Fibroblast of lung (primary cell): ENCODE data around the gene KDM3A. TPM values are rescaled to one million over a fixed set of nuclear protein-coding genes. Genes with fewer than 3 reads are reported as not detected.

ENCODE experiments used
- DNase-seq, 2 donors: peaks; one replicate each; pipeline versions ENCODE4 v3.0.0 to v3.0.0-alpha.2; 2010; ENCODE audit warnings: low read depth in 2 of 2
- H2AFZ ChIP-seq: 2 replicates; pipeline ENCODE4 v1.5.1; 2012; ENCODE audit warnings: low read length, control low read depth, inconsistent platforms
- H3K27ac ChIP-seq: 2 replicates; pipeline ENCODE4 v1.5.1; 2011; ENCODE audit warnings: low read length, control low read depth; ENCODE audit not compliant: insufficient read depth
- H3K27me3 ChIP-seq: 2 replicates; pipeline ENCODE4 v1.5.1; 2011; ENCODE audit warnings: mild to moderate bottlenecking, low read length; ENCODE audit not compliant: control insufficient read depth, insufficient read depth
- H3K36me3 ChIP-seq: 2 replicates; pipeline ENCODE4 v1.5.1; 2011; ENCODE audit warnings: low read length; ENCODE audit not compliant: control insufficient read depth, insufficient read depth
- H3K4me1 ChIP-seq: 2 replicates; pipeline ENCODE4 v1.5.1; 2011; ENCODE audit warnings: low read length; ENCODE audit not compliant: control insufficient read depth, insufficient read depth; ENCODE audit errors: extremely low read depth
- H3K4me2 ChIP-seq: 2 replicates; pipeline ENCODE4 v1.5.1; 2011; ENCODE audit warnings: low read length, control low read depth; ENCODE audit not compliant: insufficient read depth; ENCODE audit errors: extremely low read depth
- H3K4me3 ChIP-seq, 4 experiments: fragments of 200-600 bp in 1 of 4; sonication (generic) in 1 of 4; replicated peaks in 1 of 4; 2 replicates each; pipeline ENCODE4 v1.5.1; 2011 to 2016; ENCODE audit warnings: low read length in 4 of 4, low read depth in 3 of 4, mild to moderate bottlenecking in 3 of 4, control low read depth in 2 of 4, inconsistent platforms in 1 of 4, mixed read lengths in 1 of 4; ENCODE audit not compliant: insufficient read depth in 1 of 4; ENCODE audit errors: control extremely low read depth in 1 of 4
- H3K79me2 ChIP-seq: 2 replicates; pipeline ENCODE4 v1.5.1; 2012; ENCODE audit warnings: mild to moderate bottlenecking, low read length, inconsistent platforms; ENCODE audit not compliant: control insufficient read depth, insufficient read depth
- H3K9ac ChIP-seq: 2 replicates; pipeline ENCODE4 v1.5.1; 2011; ENCODE audit warnings: mild to moderate bottlenecking, low read length, control low read depth; ENCODE audit not compliant: insufficient read depth
- H3K9me3 ChIP-seq: 2 replicates; pipeline ENCODE4 v1.5.1; 2012; ENCODE audit warnings: low read depth, low read length; ENCODE audit not compliant: control insufficient read depth, insufficient read depth
- H4K20me1 ChIP-seq: 2 replicates; pipeline ENCODE4 v1.5.1; 2011; ENCODE audit warnings: low read length; ENCODE audit not compliant: control insufficient read depth, insufficient read depth; ENCODE audit errors: extremely low read depth
- EZH2 ChIP-seq: IDR thresholded peaks from 2 replicates; pipeline ENCODE4 v1.5.1; 2012; ENCODE audit warnings: low read length, control low read depth, mild to moderate bottlenecking; ENCODE audit errors: missing control alignments
- polyA plus RNA-seq, 2 donors: library from polyadenylated mRNA; depleted of rRNA in 1 of 2; stranded (reverse) in 1 of 2; unstranded in 1 of 2; fragments of >200 nt; gene quantifications; 2 replicates each; pipeline ENCODE4 v1.2.1, GENCODE V29; 2011 to 2012; ENCODE audit warnings: missing spikeins in 1 of 2
- total RNA-seq: library from RNA; depleted of rRNA; stranded (reverse); fragments of >200 nt; gene quantifications from 2 replicates; pipeline ENCODE4 v1.2.1, GENCODE V29; 2014
- TF ChIP-seq, protein P1 (sequence below), 2 donors: IDR thresholded peaks in 1 of 2; conservative IDR thresholded peaks in 1 of 2; 1 replicate in 1 of 2; 2 replicates in 1 of 2; pipeline ENCODE4 v1.5.1; 2011 to 2012; ENCODE audit warnings: low read length in 2 of 2, control low read depth in 1 of 2, inconsistent platforms in 1 of 2, low read depth in 1 of 2, mild to moderate bottlenecking in 1 of 2

The KDM3A gene
- total and polyA plus RNA-seq, 2 donors (not counting 1 experiment from before 2014, with no cell fraction given): 20.5 to 26.0 TPM

DNA sequence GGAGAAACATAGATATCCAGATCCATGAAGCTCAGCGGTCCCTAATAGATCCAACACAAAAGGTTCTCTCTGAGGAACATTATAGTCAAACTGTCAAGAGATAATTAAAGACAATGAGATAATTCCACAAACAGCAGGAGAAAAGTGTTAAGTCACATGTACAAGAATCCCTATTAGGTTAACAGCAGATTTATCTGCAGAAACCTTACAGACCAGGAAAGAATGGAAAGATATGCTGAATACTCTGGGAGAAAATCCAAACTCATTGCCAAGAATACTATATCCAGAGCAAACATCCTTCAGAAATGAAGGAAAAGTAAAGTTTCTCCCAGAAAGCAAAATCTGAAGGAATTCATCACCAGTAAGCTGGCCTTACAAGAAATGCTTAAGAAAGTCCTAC, 10.8 kb upstream of the KDM3A start:
- Histone ChIP-seq H3K36me3 (no peaks in the 10 kb centered on the region), H3K27me3 (no peaks in the 10 kb centered on the region), H3K4me3 (no peak overlapping the region), H3K4me1 (no peaks in the 10 kb centered on the region), H3K79me2 (no peaks in the 10 kb centered on the region), H3K27ac (no peak overlapping the region), H3K4me2 (no peak overlapping the region), H2AFZ (no peak overlapping the region), H3K9ac (no peak overlapping the region), H3K9me3 (no peaks in the 10 kb centered on the region), H4K20me1 (no peaks in the 10 kb centered on the region)
- TF ChIP-seq, protein P1, sequence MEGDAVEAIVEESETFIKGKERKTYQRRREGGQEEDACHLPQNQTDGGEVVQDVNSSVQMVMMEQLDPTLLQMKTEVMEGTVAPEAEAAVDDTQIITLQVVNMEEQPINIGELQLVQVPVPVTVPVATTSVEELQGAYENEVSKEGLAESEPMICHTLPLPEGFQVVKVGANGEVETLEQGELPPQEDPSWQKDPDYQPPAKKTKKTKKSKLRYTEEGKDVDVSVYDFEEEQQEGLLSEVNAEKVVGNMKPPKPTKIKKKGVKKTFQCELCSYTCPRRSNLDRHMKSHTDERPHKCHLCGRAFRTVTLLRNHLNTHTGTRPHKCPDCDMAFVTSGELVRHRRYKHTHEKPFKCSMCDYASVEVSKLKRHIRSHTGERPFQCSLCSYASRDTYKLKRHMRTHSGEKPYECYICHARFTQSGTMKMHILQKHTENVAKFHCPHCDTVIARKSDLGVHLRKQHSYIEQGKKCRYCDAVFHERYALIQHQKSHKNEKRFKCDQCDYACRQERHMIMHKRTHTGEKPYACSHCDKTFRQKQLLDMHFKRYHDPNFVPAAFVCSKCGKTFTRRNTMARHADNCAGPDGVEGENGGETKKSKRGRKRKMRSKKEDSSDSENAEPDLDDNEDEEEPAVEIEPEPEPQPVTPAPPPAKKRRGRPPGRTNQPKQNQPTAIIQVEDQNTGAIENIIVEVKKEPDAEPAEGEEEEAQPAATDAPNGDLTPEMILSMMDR (conservative IDR thresholded peaks at IDR 0.05 in 1 of 2, IDR thresholded peaks at IDR 0.05 in 1 of 2; ENCODE audit: low read depth in 1 of 2, low read length in 2 of 2): no peak
- no peak for TF ChIP-seq EZH2
- DNase-seq: no peak

DNA sequence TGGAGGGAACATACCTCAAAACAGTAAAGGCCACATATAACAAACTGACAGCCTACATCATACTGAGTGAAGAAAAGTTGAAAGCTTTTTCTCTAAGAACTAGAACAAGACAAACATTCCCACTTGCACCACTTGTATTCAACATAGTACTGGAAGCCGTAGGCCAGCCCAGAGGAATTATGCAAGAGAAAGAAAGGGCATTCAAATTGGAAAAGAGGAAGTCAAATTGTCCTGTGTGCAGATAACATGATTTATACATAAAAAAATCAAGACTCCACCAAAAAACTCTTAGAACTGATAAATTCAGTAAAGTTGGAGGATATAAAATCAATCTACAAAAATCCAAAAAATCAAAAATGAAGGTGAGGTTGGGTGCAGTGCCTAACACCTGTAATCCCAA, 8.0 kb upstream of the KDM3A start:
- no peak overlapping the region for H3K4me2 ChIP-seq
- H3K27me3 ChIP-seq: no peaks in the 10 kb centered on the region
- H3K27ac ChIP-seq: no peak overlapping the region
- H4K20me1 ChIP-seq: no peaks in the 10 kb centered on the region
- H2AFZ ChIP-seq: no peak overlapping the region
- no peaks in the 10 kb centered on the region for H3K79me2 ChIP-seq
- H3K9ac ChIP-seq: no peak overlapping the region
- DNase-seq: no peak
- no peaks in the 10 kb centered on the region for H3K9me3 ChIP-seq
- TF ChIP-seq EZH2: no peak
- TF ChIP-seq, protein P1 (conservative IDR thresholded peaks at IDR 0.05 in 1 of 2, IDR thresholded peaks at IDR 0.05 in 1 of 2; ENCODE audit: low read depth in 1 of 2, low read length in 2 of 2): no peak
- H3K4me1 ChIP-seq: no peaks in the 10 kb centered on the region
- H3K4me3 ChIP-seq: no peak overlapping the region
- no peaks in the 10 kb centered on the region for H3K36me3 ChIP-seq

DNA sequence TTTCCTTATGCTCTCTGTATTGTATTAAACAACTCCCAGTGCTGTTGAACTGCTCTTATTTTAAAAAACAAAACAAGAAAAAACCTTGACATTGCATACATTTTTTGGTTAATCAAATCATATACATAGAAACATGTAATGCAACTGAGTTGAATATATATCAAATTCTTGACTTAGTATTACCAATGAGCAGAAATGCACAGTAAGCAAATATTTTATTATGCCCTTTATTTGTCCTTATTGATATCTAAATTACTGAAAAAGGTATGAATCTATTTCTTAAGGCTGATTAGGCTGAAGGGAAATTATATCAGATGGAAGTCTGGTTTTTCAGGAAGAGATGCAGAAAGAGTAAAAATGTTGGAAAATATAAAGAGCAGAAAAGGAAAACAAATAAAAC, 6.9 kb upstream of the KDM3A start:
- TF ChIP-seq, protein P1 (conservative IDR thresholded peaks at IDR 0.05 in 1 of 2, IDR thresholded peaks at IDR 0.05 in 1 of 2; ENCODE audit: low read depth in 1 of 2, low read length in 2 of 2): no peak
- TF ChIP-seq EZH2: no peak
- no peak overlapping the region for H3K4me3 ChIP-seq
- DNase-seq: no peak
- H3K9ac ChIP-seq: no peak overlapping the region
- H3K4me2 ChIP-seq: no peak overlapping the region
- H3K9me3 ChIP-seq: no peaks in the 10 kb centered on the region
- no peak overlapping the region for H3K27ac ChIP-seq
- H2AFZ ChIP-seq: no peak overlapping the region
- H3K36me3 ChIP-seq: no peaks in the 10 kb centered on the region
- no peaks in the 10 kb centered on the region for H3K4me1 ChIP-seq
- no peaks in the 10 kb centered on the region for H3K27me3 ChIP-seq
- H3K79me2 ChIP-seq: no peaks in the 10 kb centered on the region
- no peaks in the 10 kb centered on the region for H4K20me1 ChIP-seq
